SU-DHL-6 (cell line): ENCODE results near the gene ANKRD13B.

ENCODE experiments used
- H2AFZ ChIP-seq: fragments of 200-600 bp; sonication (generic); 2 replicates; pipeline ENCODE4 v1.6.1; 2014; ENCODE audit warnings: low read depth, mild to moderate bottlenecking, moderate library complexity, mixed read lengths, antibody characterized with exemption, low read length; ENCODE audit not compliant: severe bottlenecking
- H3F3A ChIP-seq: fragments of 200-600 bp; shearing (Covaris generic); 2 replicates; pipeline ENCODE4 v1.6.0; 2016; ENCODE audit warnings: antibody characterized with exemption, mild to moderate bottlenecking; ENCODE audit not compliant: insufficient read depth
- H3K27ac ChIP-seq: fragments of 200-600 bp; sonication (generic); 2 replicates; pipeline ENCODE4 v1.5.1; 2016; ENCODE audit warnings: low read depth, mild to moderate bottlenecking, low read length, moderate library complexity, mixed read lengths
- H3K27me3 ChIP-seq: fragments of 200-600 bp; sonication (generic), shearing (Covaris generic); 2 replicates; pipeline ENCODE4 v1.6.0; 2014; ENCODE audit warnings: mild to moderate bottlenecking, low read length
- H3K36me3 ChIP-seq: fragments of 200-600 bp; sonication (generic); 2 replicates; pipeline ENCODE4 v1.6.1; 2014; ENCODE audit warnings: mild to moderate bottlenecking, low read length, mixed read lengths
- H3K4me2 ChIP-seq: fragments of 300-600, 200-600 bp; shearing (Covaris generic), sonication (generic); 2 replicates; pipeline ENCODE4 v1.6.0; 2014; ENCODE audit warnings: low read length, low read depth, mild to moderate bottlenecking; ENCODE audit not compliant: poor library complexity, severe bottlenecking
- H3K4me3 ChIP-seq: fragments of 200-600 bp; sonication (generic); 2 replicates; pipeline ENCODE4 v1.5.1; 2014; ENCODE audit warnings: antibody characterized with exemption, low read length, mild to moderate bottlenecking, mixed read lengths; ENCODE audit not compliant: insufficient read depth, poor library complexity, severe bottlenecking
- H3K79me2 ChIP-seq: fragments of 200-600 bp; sonication (generic); 2 replicates; pipeline ENCODE4 v1.6.1; 2014; ENCODE audit warnings: mild to moderate bottlenecking, low read length, moderate library complexity; ENCODE audit not compliant: insufficient read depth
- H3K9ac ChIP-seq: fragments of 200-600 bp; sonication (generic); 2 replicates; pipeline ENCODE4 v1.7.0; 2014; ENCODE audit warnings: mild to moderate bottlenecking, low read length
- H3K9me2 ChIP-seq: fragments of 200-600 bp; sonication (generic); replicated peaks from 2 replicates; pipeline ENCODE4 v1.6.1; 2014; ENCODE audit warnings: low read length; ENCODE audit not compliant: insufficient read depth
- H3K9me3 ChIP-seq: fragments of 200-600 bp; sonication (generic); 2 replicates; pipeline ENCODE4 v1.6.1; 2014; ENCODE audit warnings: low read length, mixed read lengths; ENCODE audit not compliant: insufficient read depth
- H4K20me1 ChIP-seq: fragments of 200-600 bp; sonication (generic); 2 replicates; pipeline ENCODE4 v1.6.1; 2014; ENCODE audit warnings: low read depth, mild to moderate bottlenecking, antibody characterized with exemption, low read length, moderate library complexity, mixed read lengths
- CTCF ChIP-seq: fragments of 200-600 bp; sonication (generic); IDR thresholded peaks from one replicate; pipeline ENCODE4 v1.5.1; 2017; ENCODE audit warnings: antibody characterized with exemption, mild to moderate bottlenecking, low read length, moderate library complexity; ENCODE audit not compliant: insufficient read depth, poor library complexity, severe bottlenecking
- EZH2phosphoT487 ChIP-seq: fragments of 200-600 bp; sonication (generic), shearing (Covaris generic); conservative IDR thresholded peaks from 2 replicates; pipeline ENCODE4 v1.6.1; 2018; ENCODE audit warnings: mild to moderate bottlenecking, antibody characterized with exemption, low read length, moderate library complexity, mixed read lengths

ANKRD13B gene

GRCh38 chr17:29584452-29585079 is 8.4 kb upstream of the ANKRD13B start:
- Histone ChIP-seq H3K36me3 (no peaks in the 10 kb centered on the region), H3K9me2 (no peaks in the 10 kb centered on the region), H4K20me1 (no peaks in the 10 kb centered on the region), H3F3A (no peaks in the 10 kb centered on the region), H3K4me3 (no peak overlapping the region), H3K79me2 (peaks cover 57% of the 10 kb centered on the region), H3K4me2 (peak overlapping the region; percentile 40), H3K27ac (peak overlapping the region; percentile 22; the same call in 1 of the 2 replicates), H3K27me3 (no peaks in the 10 kb centered on the region), H2AFZ (no peak overlapping the region), H3K9ac (peak overlapping the region; percentile 34), H3K9me3 (no peaks in the 10 kb centered on the region)
- TF ChIP-seq CTCF (no peak), EZH2phosphoT487 (no peak)

DNA sequence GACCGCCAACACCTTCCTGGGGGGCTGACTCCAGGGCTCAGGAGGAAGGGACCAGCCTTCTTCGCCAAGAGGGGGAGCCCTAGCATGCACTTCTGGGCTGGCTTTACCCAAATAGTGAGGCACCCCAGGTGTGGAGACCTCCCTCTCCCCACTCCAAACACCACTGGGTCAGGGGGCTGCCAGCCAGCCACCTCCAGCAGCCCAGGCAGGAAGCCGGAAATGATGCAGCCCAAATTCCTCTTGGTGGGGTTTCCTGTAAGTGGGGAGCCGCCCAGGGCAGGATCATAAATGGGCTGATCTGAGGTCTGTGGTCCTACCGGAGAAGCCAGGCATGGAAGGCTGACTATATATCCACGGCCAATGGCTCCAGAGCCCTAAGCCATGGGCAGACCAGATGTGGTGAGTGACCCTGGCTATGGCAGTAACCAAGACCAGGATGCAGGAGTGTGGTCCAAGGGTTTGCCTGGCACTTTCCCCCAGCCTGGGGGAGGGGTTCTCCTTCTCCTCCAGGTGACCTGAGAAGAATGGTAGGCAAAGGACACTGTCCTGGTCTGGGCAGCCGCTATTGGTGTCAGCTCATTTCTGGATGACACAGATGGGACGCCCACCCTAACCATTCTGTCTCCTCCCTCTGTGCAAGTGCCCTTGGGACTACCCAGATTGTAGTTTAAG is 7.7 kb upstream of the ANKRD13B start:
- Histone ChIP-seq H3K79me2 (peaks cover 57% of the 10 kb centered on the region), H3K27ac (peak overlapping the region; percentile 22; the same call in 1 of the 2 replicates), H3K27me3 (no peaks in the 10 kb centered on the region), H3K4me3 (no peak overlapping the region), H3K36me3 (no peaks in the 10 kb centered on the region), H4K20me1 (no peaks in the 10 kb centered on the region), H3K9ac (peak overlapping the region; percentile 34), H3K9me2 (no peaks in the 10 kb centered on the region), H3F3A (peaks cover 3% of the 10 kb centered on the region; the same call in 1 of the 2 replicates), H2AFZ (no peak overlapping the region), H3K9me3 (no peaks in the 10 kb centered on the region), H3K4me2 (peak overlapping the region; percentile 40)
- no peak for TF ChIP-seq EZH2phosphoT487
- peak; percentile 55 for TF ChIP-seq CTCF

GRCh38 chr17:29586676-29587469 is 6.1 kb upstream of the ANKRD13B start:
- no peak overlapping the region for H2AFZ ChIP-seq
- peaks cover 57% of the 10 kb centered on the region for H3K79me2 ChIP-seq
- H3K27ac ChIP-seq, result peak overlapping the region; percentile 27; the same call in 1 of the 2 replicates
- H3K9me3 ChIP-seq, result no peaks in the 10 kb centered on the region
- H3K36me3 ChIP-seq, result no peaks in the 10 kb centered on the region
- no peaks in the 10 kb centered on the region for H4K20me1 ChIP-seq
- H3F3A ChIP-seq, result peaks cover 18% of the 10 kb centered on the region
- no peaks in the 10 kb centered on the region for H3K9me2 ChIP-seq
- H3K4me2 ChIP-seq, result peak overlapping the region; percentile 89
- H3K27me3 ChIP-seq, result no peaks in the 10 kb centered on the region
- H3K4me3 ChIP-seq, result no peak overlapping the region
- H3K9ac ChIP-seq, result peak overlapping the region; percentile 88; the same call in 1 of the 2 replicates
- TF ChIP-seq EZH2phosphoT487 (no peak), CTCF (no peak)
